ENCODE data around the gene CDH4.

CDH4 gene

GRCh38 chr20:61499859-61500554, 247.9 kb downstream of the CDH4 start:
- no peak for DNase-seq

DNA sequence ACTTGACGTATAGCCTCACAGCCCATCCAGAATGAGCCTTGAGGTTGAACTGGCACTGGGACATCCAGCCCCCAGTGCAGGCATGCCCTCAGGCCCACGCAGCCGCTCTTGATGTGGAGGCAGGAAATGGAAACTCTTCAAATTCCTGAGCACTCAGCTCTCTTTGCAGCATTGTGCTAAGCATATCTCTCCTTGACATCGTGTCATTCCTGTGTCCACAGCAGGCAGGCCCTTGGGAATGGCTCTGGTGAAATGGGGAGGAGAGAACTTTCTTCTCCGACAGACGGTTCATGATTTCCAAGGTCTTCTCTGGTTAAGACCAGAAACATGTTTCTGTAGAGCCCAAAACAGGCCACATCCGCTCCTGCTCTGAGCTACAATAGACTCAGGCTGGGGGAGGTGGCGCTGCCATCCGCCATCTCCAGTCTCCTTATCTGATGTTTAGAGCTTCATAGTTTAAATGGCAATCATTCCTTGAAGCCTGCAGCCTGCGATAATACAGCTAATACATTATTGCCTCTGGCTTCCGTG, 248.8 kb downstream of the CDH4 start:
- no peak for DNase-seq

GRCh38 chr20:61502433-61502832, 250.4 kb downstream of the CDH4 start:
- no peak for DNase-seq

DNA sequence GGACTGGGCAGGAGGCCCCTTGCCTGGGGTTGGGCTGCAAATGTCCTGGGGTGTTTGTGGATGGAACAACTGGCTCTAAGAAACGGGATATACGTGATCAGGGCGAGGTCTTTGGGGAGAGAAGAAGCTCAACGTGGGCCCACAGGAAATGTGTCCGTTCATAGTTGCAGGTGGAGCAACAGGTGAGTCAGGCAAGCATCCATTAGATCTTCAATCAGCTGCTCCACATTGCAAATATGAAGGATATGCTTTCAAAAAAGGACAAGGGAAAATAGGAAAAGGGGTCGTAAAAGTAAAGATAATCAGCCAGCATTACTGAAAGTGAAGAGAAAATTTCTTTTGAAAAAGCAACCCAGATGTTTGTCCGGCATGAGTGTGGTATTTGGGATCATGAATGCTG, 251.0 kb downstream of the CDH4 start:
- no peak for DNase-seq

- no peak for DNase-seq
Measured at GRCh38 chr20:61505508-61505907, 253.4 kb downstream of the CDH4 start.

- DNase-seq, result no peak
Measured at GRCh38 chr20:61507778-61508177, 255.7 kb downstream of the CDH4 start.

- no peak for DNase-seq
Measured at GRCh38 chr20:61508301-61509096, 256.4 kb downstream of the CDH4 start.

GRCh38 chr20:61510778-61511330, 258.8 kb downstream of the CDH4 start:
- no peak for DNase-seq

GRCh38 chr20:61512475-61512874, 260.4 kb downstream of the CDH4 start:
- no peak for DNase-seq

GRCh38 chr20:61513124-61514017, 261.3 kb downstream of the CDH4 start:
- no peak for DNase-seq

- no peak for DNase-seq
Measured at GRCh38 chr20:61514018-61514365, 261.9 kb downstream of the CDH4 start.

- DNase-seq, result no peak
Measured at GRCh38 chr20:61514396-61514795, 262.3 kb downstream of the CDH4 start.

- no peak for DNase-seq
Measured at GRCh38 chr20:61514805-61515505, 262.9 kb downstream of the CDH4 start.

GRCh38 chr20:61515922-61516321, 263.9 kb downstream of the CDH4 start:
- no peak for DNase-seq

DNA sequence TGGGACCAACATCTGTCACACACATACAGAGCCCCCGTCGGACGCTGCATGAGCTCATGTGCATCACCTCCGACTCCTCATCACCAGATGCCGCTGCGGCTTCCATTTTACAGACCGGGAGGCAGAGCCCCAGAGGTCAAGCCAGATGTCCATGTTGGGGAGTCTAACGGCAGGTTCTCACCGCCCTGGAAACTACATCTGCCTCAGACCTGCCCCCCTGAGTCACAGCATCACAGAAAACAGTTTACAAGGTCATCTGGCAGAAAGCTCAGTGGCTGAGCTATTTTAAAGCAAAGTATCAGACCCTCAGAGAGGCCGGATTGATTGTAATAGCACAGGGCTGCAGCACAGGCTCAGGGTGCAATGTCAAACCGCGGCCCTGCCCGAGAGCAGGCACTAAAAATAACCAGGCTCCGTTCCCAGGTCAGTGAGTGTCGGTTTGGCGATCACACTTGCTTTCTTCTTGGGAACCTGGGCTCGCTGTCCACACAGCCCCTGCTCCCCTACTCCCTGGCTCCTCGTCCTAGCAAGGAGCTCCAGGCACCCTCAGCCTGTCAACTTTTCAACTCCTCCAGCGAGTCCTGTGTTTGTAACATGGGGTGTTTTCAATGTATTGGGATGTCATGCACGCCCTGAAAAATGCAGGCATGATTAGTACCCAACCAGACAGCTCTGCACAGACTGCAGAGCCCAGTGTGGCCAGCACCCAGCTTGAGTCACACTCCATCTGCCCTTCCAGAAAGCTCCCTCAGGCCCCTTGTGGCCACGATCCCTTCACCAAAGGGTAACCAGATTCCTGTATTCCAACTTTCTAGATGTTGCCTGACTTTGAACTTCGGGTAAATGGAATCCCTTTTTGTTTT, 264.5 kb downstream of the CDH4 start:
- DNase-seq, result no peak

DNA sequence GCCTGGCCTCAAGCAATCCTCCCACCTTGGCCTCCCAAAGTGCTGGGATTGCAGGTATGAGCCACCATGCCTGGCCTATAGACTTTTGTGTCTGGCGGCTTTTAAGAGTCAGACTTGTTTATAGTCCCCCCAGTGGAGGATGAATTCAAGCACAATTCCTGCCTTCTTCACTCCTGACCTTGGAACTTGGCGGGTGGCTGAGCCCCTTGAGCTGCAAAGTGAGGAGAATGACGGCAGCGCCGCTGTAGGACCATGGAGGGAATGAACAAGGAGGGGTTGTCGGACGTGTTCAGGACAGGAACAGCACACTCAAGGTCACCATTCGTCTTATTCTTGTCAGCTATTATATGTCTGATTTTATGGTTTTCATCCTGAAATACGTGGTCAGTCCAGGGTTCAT, 265.4 kb downstream of the CDH4 start:
- DNase-seq, result no peak

- DNase-seq, result no peak
Measured at GRCh38 chr20:61518424-61518951, 266.4 kb downstream of the CDH4 start.

DNA sequence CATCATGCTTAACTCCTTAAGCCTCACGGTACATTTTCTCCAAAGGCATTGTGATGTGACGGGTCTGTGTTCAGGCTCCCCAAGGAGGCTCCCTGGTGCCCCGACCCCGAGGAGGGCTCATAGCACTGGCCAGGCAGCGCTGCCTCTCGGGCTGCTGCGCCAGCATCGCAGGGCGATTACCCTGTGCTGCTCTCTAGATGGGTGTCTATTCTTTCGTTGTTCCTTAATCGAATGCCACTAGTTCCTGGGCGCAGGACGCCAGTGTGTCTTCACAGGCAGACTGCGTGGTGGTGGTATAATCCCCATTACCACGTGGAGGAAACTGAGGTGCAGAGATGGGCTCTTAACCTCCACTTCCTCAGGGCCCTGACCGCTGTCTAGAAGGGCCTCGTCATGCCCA, 267.4 kb downstream of the CDH4 start:
- no peak for DNase-seq

GRCh38 chr20:61520076-61520892, 268.2 kb downstream of the CDH4 start:
- no peak for DNase-seq

- no peak for DNase-seq
Measured at GRCh38 chr20:61520893-61521460, 268.9 kb downstream of the CDH4 start.
